IMR-90 (cell line): ENCODE data around the gene PNCK. TPM values are rescaled to one million over a fixed set of nuclear protein-coding genes. Genes with fewer than 3 reads are reported as not detected.

Source experiments
- ATAC-seq: fragments of 200-7000 bp; cut with Tn5 transposase; 2 replicates; pipeline ENCODE4 v1.9.1; 2020; ENCODE audit warnings: low read depth, mild to moderate bottlenecking, moderate library complexity
- BruUV-seq: library from RNA; stranded (reverse); fragments of 400-500 nt; replicated peaks from 2 replicates; lab custom pipeline; 2021; lab: Mats Ljungman, UMichigan
- CTCF ChIA-PET: fragments of 300-600 bp; formaldehyde crosslinking; extraction: SDS; loops from one replicate; lab custom pipeline; 2021; ENCODE audit warnings: antibody characterized with exemption; lab: Yijun Ruan, JAX
- POLR2A ChIA-PET: fragments of 300-600 bp; sonication (Branson Sonifier 250); formaldehyde crosslinking; loops from one replicate; lab custom pipeline; 2022; ENCODE audit warnings: antibody characterized with exemption; ENCODE audit not compliant: unreplicated experiment; lab: Charles Lee
- DNase-seq: peaks from one replicate; pipeline ENCODE4 v3.0.0; 2013
- H2AFZ ChIP-seq: replicated peaks from 2 replicates; pipeline ENCODE3; 2013; ENCODE audit warnings: low read length, mild to moderate bottlenecking; ENCODE audit not compliant: poor library complexity
- H2AK5ac ChIP-seq: 2 replicates; pipeline ENCODE4 v1.6.1; 2013; ENCODE audit warnings: low read depth, low read length, inconsistent platforms
- H2AK9ac ChIP-seq: replicated peaks from 2 replicates; pipeline ENCODE3; 2013; ENCODE audit warnings: mild to moderate bottlenecking, low read depth, low read length, moderate library complexity; ENCODE audit not compliant: poor library complexity
- H2BK120ac ChIP-seq: 2 replicates; pipeline ENCODE4 v1.6.1; 2013; ENCODE audit warnings: low read depth, low read length, inconsistent platforms
- H2BK15ac ChIP-seq: 3 replicates; pipeline ENCODE4 v1.6.1; 2013; ENCODE audit warnings: low read depth, low read length, inconsistent platforms
- H2BK20ac ChIP-seq: 2 replicates; pipeline ENCODE4 v1.6.1; 2013; ENCODE audit warnings: low read depth, mild to moderate bottlenecking, inconsistent platforms, low read length, moderate library complexity
- H2BK5ac ChIP-seq: 2 replicates; pipeline ENCODE4 v1.6.1; 2013; ENCODE audit warnings: mild to moderate bottlenecking, low read depth, low read length, inconsistent platforms; ENCODE audit not compliant: poor library complexity, severe bottlenecking
- H3K14ac ChIP-seq: replicated peaks from 2 replicates; pipeline ENCODE4 v1.6.1; 2013; ENCODE audit warnings: low read depth, low read length, inconsistent platforms
- H3K18ac ChIP-seq: 2 replicates; pipeline ENCODE4 v1.6.1; 2013; ENCODE audit warnings: low read depth, low read length, control low read depth
- H3K23ac ChIP-seq: 2 replicates; pipeline ENCODE4 v1.6.1; 2013; ENCODE audit warnings: low read depth, low read length, inconsistent platforms
- H3K27ac ChIP-seq: 2 replicates; pipeline ENCODE4 v1.5.1; 2013; ENCODE audit warnings: mild to moderate bottlenecking, control low read depth, low read length; ENCODE audit not compliant: insufficient read depth
- H3K27me3 ChIP-seq: 2 replicates; pipeline ENCODE4 v1.6.1; 2013; ENCODE audit warnings: low read length; ENCODE audit not compliant: control insufficient read depth, insufficient read depth
- H3K36me3 ChIP-seq: 2 replicates; pipeline ENCODE4 v1.6.1; 2013; ENCODE audit warnings: low read length, mixed read lengths; ENCODE audit not compliant: control insufficient read depth, insufficient read depth
- H3K4ac ChIP-seq: 2 replicates; pipeline ENCODE4 v1.6.1; 2013; ENCODE audit warnings: low read depth, low read length, inconsistent platforms
- H3K4me1 ChIP-seq: 2 replicates; pipeline ENCODE4 v1.6.1; 2013; ENCODE audit warnings: low read length, mixed read lengths; ENCODE audit not compliant: control insufficient read depth, insufficient read depth
- H3K4me2 ChIP-seq: 2 replicates; pipeline ENCODE4 v1.6.1; 2013; ENCODE audit warnings: low read depth, mild to moderate bottlenecking, control low read depth, low read length, moderate library complexity
- H3K4me3 ChIP-seq: 2 replicates; pipeline ENCODE4 v1.5.1; 2013; ENCODE audit warnings: low read depth, mild to moderate bottlenecking, control low read depth, low read length, moderate library complexity; ENCODE audit not compliant: insufficient read depth
- H3K56ac ChIP-seq: 2 replicates; pipeline ENCODE4 v1.6.1; 2013; ENCODE audit warnings: low read length, inconsistent platforms; ENCODE audit not compliant: insufficient read depth; ENCODE audit errors: extremely low read depth
- H3K79me1 ChIP-seq, 2 experiments: 2 replicates each; pipeline ENCODE4 v1.6.1; 2013; ENCODE audit warnings: low read length in 2 of 2, inconsistent platforms in 1 of 2, low read depth in 1 of 2
- H3K9ac ChIP-seq: 2 replicates; pipeline ENCODE4 v1.6.1; 2013; ENCODE audit warnings: low read depth, low read length, control low read depth
- H3K9me1 ChIP-seq: 2 replicates; pipeline ENCODE4 v1.6.1; 2013; ENCODE audit warnings: low read length, inconsistent platforms; ENCODE audit not compliant: insufficient read depth
- H3K9me3 ChIP-seq: 2 replicates; pipeline ENCODE4 v1.6.1; 2013; ENCODE audit warnings: low read length; ENCODE audit not compliant: control insufficient read depth, insufficient read depth
- H4K20me1 ChIP-seq: 2 replicates; pipeline ENCODE4 v1.6.1; 2013; ENCODE audit warnings: low read length, inconsistent platforms; ENCODE audit not compliant: insufficient read depth
- H4K5ac ChIP-seq: 2 replicates; pipeline ENCODE4 v1.6.1; 2013; ENCODE audit warnings: mild to moderate bottlenecking, low read depth, low read length, control low read depth
- H4K8ac ChIP-seq, 2 experiments: 2 replicates each; pipeline ENCODE4 v1.6.1; 2013; ENCODE audit warnings: low read depth in 2 of 2, low read length in 2 of 2, control low read depth in 1 of 2, inconsistent platforms in 1 of 2
- H4K91ac ChIP-seq: 2 replicates; pipeline ENCODE4 v1.6.1; 2013; ENCODE audit warnings: low read depth, low read length, inconsistent platforms; ENCODE audit not compliant: insufficient read depth
- BHLHE40 ChIP-seq: fragments of 150-350 bp; IDR thresholded peaks from 2 replicates; pipeline ENCODE4 v1.6.1; 2016; ENCODE audit warnings: mild to moderate bottlenecking, low read depth, low read length
- CEBPB ChIP-seq: IDR thresholded peaks from 2 replicates; pipeline ENCODE4 v1.6.1; 2012; ENCODE audit warnings: low read depth, low read length, improper control_type of control experiment
- CHD1 ChIP-seq: IDR thresholded peaks from 2 replicates; pipeline ENCODE4 v1.6.1; 2012; ENCODE audit warnings: low read depth, low read length, improper control_type of control experiment
- FOS ChIP-seq: fragments of 150-350 bp; IDR thresholded peaks from 2 replicates; pipeline ENCODE4 v1.6.1; 2016; ENCODE audit warnings: low read depth, low read length
- MAZ ChIP-seq: IDR thresholded peaks from 2 replicates; pipeline ENCODE4 v1.6.1; 2012; ENCODE audit warnings: low read depth, mild to moderate bottlenecking, low read length, improper control_type of control experiment, moderate library complexity, borderline replicate concordance
- WGBS, 2 experiments: methylation state at CpG; one replicate each; pipeline versions ENCODE4 v1.1.5 to v1.1.7; 2013; ENCODE audit warnings: missing lambda C conversion rate in 2 of 2; ENCODE audit not compliant: insufficient read length in 1 of 2; ENCODE audit errors: extremely low coverage in 2 of 2; 5-methylcytosine and 5-hydroxymethylcytosine counted together
- dilution Hi-C: fragments of 300-500 bp; cut with HindIII; formaldehyde crosslinking; loops from one replicate; pipeline ENCODE4 v1.14.3; 2018; ENCODE audit warnings: low sequenced_read_pairs; ENCODE audit not compliant: unreplicated experiment
- in situ Hi-C: fragments of 300-500 bp; cut with MboI; formaldehyde crosslinking; loops from 3 replicates; pipeline ENCODE4 v1.14.3; 2019; ENCODE audit warnings: low sequenced_read_pairs, inconsistent platforms, mixed read lengths
- intact Hi-C: fragments of 100-400 bp; cut with micrococcal nuclease; formaldehyde crosslinking; loops from 2 replicates; pipeline ENCODE4 v1.10.0; 2022
- polyA plus RNA-seq, 3 experiments: library from polyadenylated mRNA; depleted of rRNA; stranded (reverse); fragments of >200 nt; gene quantifications; 2 replicates each; pipeline ENCODE4 v1.2.3, GENCODE V29; 2012; ENCODE audit warnings: low replicate concordance in 1 of 3
- total RNA-seq: library from RNA; depleted of rRNA; stranded (reverse); fragments of >200 nt; gene quantifications from 2 replicates; pipeline ENCODE4 v1.2.3, GENCODE V29; 2012
- TF ChIP-seq, protein P1 (sequence below): fragments of 150-350 bp; IDR thresholded peaks from 2 replicates; pipeline ENCODE4 v1.6.1; 2016; ENCODE audit warnings: low read depth, mild to moderate bottlenecking, low read length, moderate library complexity, borderline replicate concordance
- TF ChIP-seq, protein P2 (sequence below): fragments of 150-350 bp; IDR thresholded peaks from 2 replicates; pipeline ENCODE4 v1.6.1; 2017; ENCODE audit warnings: mild to moderate bottlenecking, antibody characterized with exemption, low read length, low read depth

The PNCK gene
- total and polyA plus RNA-seq, 2 of the 4 experiments (the other 2 are of a cell fraction) = 0.18 to 0.22 TPM

DNA sequence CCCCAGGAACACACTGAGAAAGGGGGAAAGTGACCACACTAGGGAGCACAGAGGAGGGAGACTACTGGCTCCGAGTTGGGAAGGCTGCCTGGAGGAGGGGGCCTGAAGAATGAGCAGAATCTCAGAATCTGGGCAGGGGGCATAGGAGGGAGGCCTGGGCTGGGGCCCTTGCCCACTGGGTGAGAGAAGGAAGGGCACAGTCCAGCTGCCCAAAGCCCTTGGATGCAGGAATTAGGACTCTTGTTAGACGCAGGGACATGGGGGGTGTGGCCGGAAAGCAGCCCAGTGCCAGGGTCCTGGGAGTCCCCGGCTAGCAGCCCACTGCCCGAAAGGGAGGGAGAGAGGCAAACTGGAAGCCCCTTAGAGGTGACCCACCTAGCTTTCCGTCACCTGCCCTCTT is 28.5 kb downstream of the PNCK start:
- ChIA-PET CTCF (interaction anchor here (0.6 kb wide), 1 partner anchor 11 kb away, joined by 3 read pairs; no protein-coding TSS in a partner anchor), POLR2A (no interaction called here)
- Histone ChIP-seq H2BK120ac (no peak overlapping the region), H3K4me2 (no peak overlapping the region), H3K36me3 (no peaks in the 10 kb centered on the region), H2BK5ac (no peak overlapping the region), H3K27me3 (peaks cover 61% of the 10 kb centered on the region), H4K20me1 (no peaks in the 10 kb centered on the region), H3K18ac (no peak overlapping the region), H2AK9ac (no peak overlapping the region), H4K5ac (no peak overlapping the region), H4K8ac (no peak overlapping the region), H3K79me1 (no peaks in the 10 kb centered on the region), H3K4me1 (no peaks in the 10 kb centered on the region), H3K4me3 (no peak overlapping the region), H2BK15ac (no peak overlapping the region), H3K9me3 (peaks cover 4% of the 10 kb centered on the region; the same call in 1 of the 2 replicates), H3K9ac (no peak overlapping the region), H2AFZ (no peak overlapping the region), H3K56ac (no peak overlapping the region), H3K14ac (no peak overlapping the region), H2BK20ac (no peak overlapping the region), H3K9me1 (no peaks in the 10 kb centered on the region), H2AK5ac (no peak overlapping the region), H3K27ac (no peak overlapping the region), H3K23ac (no peak overlapping the region), H4K91ac (no peak overlapping the region), H3K4ac (no peak overlapping the region)
- dilution Hi-C loops (no loop called here), intact Hi-C loops (no loop called here), in situ Hi-C loops (no loop called here)
- no peak for DNase-seq
- BruUV-seq = no TSS peak
- TF ChIP-seq, protein P1, sequence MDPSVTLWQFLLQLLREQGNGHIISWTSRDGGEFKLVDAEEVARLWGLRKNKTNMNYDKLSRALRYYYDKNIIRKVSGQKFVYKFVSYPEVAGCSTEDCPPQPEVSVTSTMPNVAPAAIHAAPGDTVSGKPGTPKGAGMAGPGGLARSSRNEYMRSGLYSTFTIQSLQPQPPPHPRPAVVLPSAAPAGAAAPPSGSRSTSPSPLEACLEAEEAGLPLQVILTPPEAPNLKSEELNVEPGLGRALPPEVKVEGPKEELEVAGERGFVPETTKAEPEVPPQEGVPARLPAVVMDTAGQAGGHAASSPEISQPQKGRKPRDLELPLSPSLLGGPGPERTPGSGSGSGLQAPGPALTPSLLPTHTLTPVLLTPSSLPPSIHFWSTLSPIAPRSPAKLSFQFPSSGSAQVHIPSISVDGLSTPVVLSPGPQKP = no peak
- TF ChIP-seq BHLHE40 (no peak), FOS (no peak), CEBPB (no peak), CHD1 (no peak), MAZ (no peak)
- TF ChIP-seq, protein P2, sequence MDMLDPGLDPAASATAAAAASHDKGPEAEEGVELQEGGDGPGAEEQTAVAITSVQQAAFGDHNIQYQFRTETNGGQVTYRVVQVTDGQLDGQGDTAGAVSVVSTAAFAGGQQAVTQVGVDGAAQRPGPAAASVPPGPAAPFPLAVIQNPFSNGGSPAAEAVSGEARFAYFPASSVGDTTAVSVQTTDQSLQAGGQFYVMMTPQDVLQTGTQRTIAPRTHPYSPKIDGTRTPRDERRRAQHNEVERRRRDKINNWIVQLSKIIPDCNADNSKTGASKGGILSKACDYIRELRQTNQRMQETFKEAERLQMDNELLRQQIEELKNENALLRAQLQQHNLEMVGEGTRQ = no peak
- no CpG with 5 or more reads among the region's 6 CpGs for WGBS, 2 experiments
- no peak for ATAC-seq
